Stomach (tissue), 4 donors: ENCODE data around the gene CTIF.

Source experiments
- CTCF ChIP-seq, 7 experiments: fragments of 450-650 bp in 4 of 7; fragments of 200-600 bp in 3 of 7; sonication (generic) in 3 of 7; IDR thresholded peaks; one replicate each; pipeline ENCODE4 v1.5.1; 2016 to 2019; ENCODE audit warnings: antibody characterized with exemption in 7 of 7, control low read depth in 2 of 7, mild to moderate bottlenecking in 1 of 7
- EP300 ChIP-seq: sonication (generic); formaldehyde crosslinking; IDR thresholded peaks from one replicate; pipeline ENCODE4 v1.6.1; 2017; ENCODE audit warnings: antibody characterized with exemption
- POLR2A ChIP-seq, 4 donors: fragments of 450-650 bp; IDR thresholded peaks; one replicate each; pipeline ENCODE4 v1.6.1; 2016; ENCODE audit warnings: antibody characterized with exemption in 4 of 4, control low read depth in 2 of 4, mild to moderate bottlenecking in 1 of 4, moderate library complexity in 1 of 4
- POLR2AphosphoS5 ChIP-seq, 3 donors: sonication (generic); formaldehyde crosslinking; IDR thresholded peaks; one replicate each; pipeline ENCODE4 v1.6.1; 2016; ENCODE audit warnings: antibody characterized with exemption in 3 of 3

GRCh38 chr18:48887905-48888772, 349.3 kb downstream of the CTIF start:
- TF ChIP-seq EP300 (no peak), CTCF (IDR thresholded peaks at IDR 0.05) (no peak), POLR2AphosphoS5 (IDR thresholded peaks at IDR 0.05) (no peak), POLR2A (IDR thresholded peaks at IDR 0.05) (no peak)
